ENCODE results near the gene CD38. TPM values are rescaled to one million over a fixed set of nuclear protein-coding genes. Genes with fewer than 3 reads are reported as not detected.

CD38 gene
- total and polyA plus RNA-seq, 11 donors: 1.0 to 12.4 (median 2.8) TPM

DNA sequence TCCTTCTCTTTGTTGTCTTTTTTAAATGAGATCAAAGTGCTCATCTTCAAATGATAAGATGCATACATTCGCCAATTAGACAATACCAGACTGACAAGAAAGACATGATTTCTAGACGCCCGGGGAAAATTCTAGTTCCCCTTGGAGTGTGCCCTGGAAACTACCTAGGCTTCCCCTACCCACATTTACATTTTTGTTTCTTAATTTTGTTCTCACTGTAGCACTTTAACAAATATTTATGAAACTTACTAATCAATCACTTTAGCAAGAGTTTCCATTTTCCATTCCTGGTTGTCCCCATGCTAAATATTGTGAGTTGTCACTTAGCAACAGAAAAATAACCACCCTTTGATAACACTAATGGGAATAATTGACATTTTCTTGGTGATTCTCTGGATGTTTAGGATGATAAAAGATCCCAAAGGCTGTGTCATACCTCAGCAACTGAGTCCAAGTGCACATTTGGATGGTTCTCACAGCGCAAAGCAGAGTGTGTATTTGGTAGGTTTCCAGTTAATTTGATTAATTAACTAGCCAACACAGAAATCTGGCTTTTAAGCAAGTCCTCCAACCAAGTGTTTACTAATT, 90.8 kb downstream of the CD38 start:
- no peak for DNase-seq
- 90 to 95% (median 94%) methylated on average over 4 of the region's 4 CpGs for WGBS, 4 donors
- Histone ChIP-seq H3K36me3 (no peaks in the 10 kb centered on the region), H3K27ac (no peak overlapping the region), H3K9me3 (no peaks in the 10 kb centered on the region), H3K4me1 (peaks cover 0 to 5% (median 0%) of the 10 kb centered on the region in 12 donors), H3K4me3 (no peak overlapping the region), H3K27me3 (no peaks in the 10 kb centered on the region)
- ATAC-seq: no peak
- intact Hi-C loops (cut with DNase I): no loop called here
- TF ChIP-seq, protein P1, sequence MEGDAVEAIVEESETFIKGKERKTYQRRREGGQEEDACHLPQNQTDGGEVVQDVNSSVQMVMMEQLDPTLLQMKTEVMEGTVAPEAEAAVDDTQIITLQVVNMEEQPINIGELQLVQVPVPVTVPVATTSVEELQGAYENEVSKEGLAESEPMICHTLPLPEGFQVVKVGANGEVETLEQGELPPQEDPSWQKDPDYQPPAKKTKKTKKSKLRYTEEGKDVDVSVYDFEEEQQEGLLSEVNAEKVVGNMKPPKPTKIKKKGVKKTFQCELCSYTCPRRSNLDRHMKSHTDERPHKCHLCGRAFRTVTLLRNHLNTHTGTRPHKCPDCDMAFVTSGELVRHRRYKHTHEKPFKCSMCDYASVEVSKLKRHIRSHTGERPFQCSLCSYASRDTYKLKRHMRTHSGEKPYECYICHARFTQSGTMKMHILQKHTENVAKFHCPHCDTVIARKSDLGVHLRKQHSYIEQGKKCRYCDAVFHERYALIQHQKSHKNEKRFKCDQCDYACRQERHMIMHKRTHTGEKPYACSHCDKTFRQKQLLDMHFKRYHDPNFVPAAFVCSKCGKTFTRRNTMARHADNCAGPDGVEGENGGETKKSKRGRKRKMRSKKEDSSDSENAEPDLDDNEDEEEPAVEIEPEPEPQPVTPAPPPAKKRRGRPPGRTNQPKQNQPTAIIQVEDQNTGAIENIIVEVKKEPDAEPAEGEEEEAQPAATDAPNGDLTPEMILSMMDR (IDR thresholded peaks at IDR 0.05): no peak
- no peak for TF ChIP-seq POLR2A (IDR thresholded peaks at IDR 0.05)

DNA sequence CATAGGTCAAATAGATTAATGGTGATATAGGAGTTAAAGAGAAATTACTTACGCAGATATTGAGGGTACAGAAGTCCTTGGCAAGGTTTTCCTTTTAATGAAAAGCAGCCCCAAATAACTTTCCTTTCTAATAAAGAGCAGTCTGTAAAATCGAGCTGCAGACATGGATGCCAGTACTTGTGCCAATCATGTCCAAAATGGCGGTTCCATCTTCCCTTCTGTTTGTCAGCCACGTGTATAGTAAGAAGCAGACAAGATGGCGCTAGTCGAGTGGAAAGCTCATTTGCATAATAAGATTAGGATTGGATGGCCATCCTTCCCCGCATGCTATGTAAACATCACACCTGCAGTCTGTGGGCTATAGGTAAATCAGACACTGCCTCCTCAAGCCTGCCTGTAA, 92.0 kb downstream of the CD38 start:
- H3K27me3 ChIP-seq: no peaks in the 10 kb centered on the region
- 83 to 84% (median 83%) methylated on average over 7 of the region's 7 CpGs for WGBS, 4 donors
- intact Hi-C loops (cut with DNase I): loop anchor here in 1 of 10 donors (10.0 kb wide), 1 partner anchor 395 kb away; no protein-coding TSS in a partner anchor
- H3K36me3 ChIP-seq: no peaks in the 10 kb centered on the region
- TF ChIP-seq, protein P1 (IDR thresholded peaks at IDR 0.05): no peak
- no peak for TF ChIP-seq POLR2A (IDR thresholded peaks at IDR 0.05)
- no peak for DNase-seq
- H3K9me3 ChIP-seq: no peaks in the 10 kb centered on the region
- no peak overlapping the region for H3K4me3 ChIP-seq
- H3K4me1 ChIP-seq: peaks cover 0 to 5% (median 0%) of the 10 kb centered on the region in 12 donors
- no peak for ATAC-seq
- H3K27ac ChIP-seq: no peak overlapping the region

DNA sequence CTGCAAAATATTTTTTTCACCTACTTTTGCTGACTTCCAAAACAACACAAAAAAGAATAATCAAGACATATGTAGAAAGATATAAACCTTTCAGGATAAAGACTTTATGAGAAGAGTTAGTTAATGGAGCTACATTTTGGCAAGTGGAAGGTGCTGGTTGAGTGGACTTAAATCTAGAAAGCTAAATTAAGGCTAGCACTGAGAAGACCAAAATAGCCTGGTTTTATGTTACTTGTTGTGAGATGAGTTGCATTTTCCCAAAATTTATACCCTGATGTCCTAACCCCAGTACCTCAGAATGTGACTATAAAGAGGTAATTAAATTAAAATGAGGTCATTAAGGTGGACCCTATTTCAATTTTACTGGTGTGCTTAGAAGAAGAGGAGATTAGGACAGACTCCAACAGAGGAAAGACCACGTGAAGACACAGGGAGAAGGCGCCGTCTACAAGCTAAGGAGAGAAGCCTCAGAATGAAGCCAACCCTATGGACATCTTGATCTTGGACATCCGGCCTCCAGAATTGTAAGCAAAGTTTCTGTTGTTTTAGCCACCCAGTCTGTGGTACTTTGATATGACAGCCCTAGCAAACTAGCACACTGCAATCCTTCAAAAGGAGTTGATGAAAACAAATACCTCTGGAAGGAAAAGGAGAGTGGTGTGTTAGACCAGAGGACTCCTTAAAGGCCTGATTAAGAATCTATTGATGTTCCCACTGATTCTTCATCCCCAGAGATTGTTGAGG, 93.0 kb downstream of the CD38 start:
- Histone ChIP-seq H3K27me3 (no peaks in the 10 kb centered on the region), H3K4me3 (no peak overlapping the region), H3K27ac (no peak overlapping the region), H3K4me1 (peaks cover 0 to 5% (median 0%) of the 10 kb centered on the region in 12 donors), H3K36me3 (no peaks in the 10 kb centered on the region), H3K9me3 (no peaks in the 10 kb centered on the region)
- DNase-seq (no peak), ATAC-seq (no peak)
- WGBS, 4 donors: 77 to 80% (median 79%) methylated on average over 4 of the region's 4 CpGs
- intact Hi-C loops (cut with DNase I): loop anchor here in 1 of 10 donors (10.0 kb wide), 1 partner anchor 394 kb away; no protein-coding TSS in a partner anchor
- no peak for TF ChIP-seq POLR2A (IDR thresholded peaks at IDR 0.05)
- TF ChIP-seq, protein P1 (IDR thresholded peaks at IDR 0.05): no peak

DNA sequence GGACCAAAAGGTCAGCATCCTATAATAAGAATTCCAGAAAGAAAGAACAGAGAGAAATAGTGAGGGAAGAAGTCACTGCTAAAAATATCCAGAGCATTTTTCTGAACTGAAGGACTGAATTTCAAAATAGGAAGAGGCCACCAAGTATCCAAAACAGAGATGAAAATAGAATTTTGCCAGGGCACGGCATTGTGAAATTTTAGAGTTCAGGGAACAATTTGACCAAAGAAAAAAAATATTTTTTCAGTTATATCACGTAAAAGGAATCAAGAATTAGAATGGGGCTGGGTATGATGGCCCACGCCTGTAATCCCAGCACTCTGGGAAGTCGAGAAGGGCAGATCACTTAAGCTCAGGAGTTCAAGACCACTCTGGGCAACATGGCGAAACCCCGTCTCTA, 95.0 kb downstream of the CD38 start:
- DNase-seq (peak in 1 of 5 donors; percentile 22), ATAC-seq (no peak)
- peaks cover 0 to 5% (median 0%) of the 10 kb centered on the region in 12 donors for H3K4me1 ChIP-seq
- intact Hi-C loops (cut with DNase I): loop anchor here in 1 of 10 donors (10.0 kb wide), 1 partner anchor 392 kb away; no protein-coding TSS in a partner anchor
- peak overlapping the region in 4 of 12 donors; percentile 17 to 75 (median 32) for H3K27ac ChIP-seq
- H3K4me3 ChIP-seq: no peak overlapping the region
- H3K9me3 ChIP-seq: peaks cover 0 to 4% (median 0%) of the 10 kb centered on the region in 12 donors
- H3K27me3 ChIP-seq: no peaks in the 10 kb centered on the region
- TF ChIP-seq, protein P1 (IDR thresholded peaks at IDR 0.05): no peak
- no peak for TF ChIP-seq POLR2A (IDR thresholded peaks at IDR 0.05)
- WGBS, 4 donors: 77 to 84% (median 83%) methylated on average over 6 of the region's 6 CpGs
- no peaks in the 10 kb centered on the region for H3K36me3 ChIP-seq

All from heart left ventricle (tissue), 16 donors.